ENCODE measurements around the gene PABPN1L. TPM values are rescaled to one million over a fixed set of nuclear protein-coding genes. Genes with fewer than 3 reads are reported as not detected.

The PABPN1L gene
- total and polyA plus RNA-seq, 2 donors (not counting 1 experiment from before 2014, with no cell fraction given), result 0.21 to 0.84 TPM

DNA sequence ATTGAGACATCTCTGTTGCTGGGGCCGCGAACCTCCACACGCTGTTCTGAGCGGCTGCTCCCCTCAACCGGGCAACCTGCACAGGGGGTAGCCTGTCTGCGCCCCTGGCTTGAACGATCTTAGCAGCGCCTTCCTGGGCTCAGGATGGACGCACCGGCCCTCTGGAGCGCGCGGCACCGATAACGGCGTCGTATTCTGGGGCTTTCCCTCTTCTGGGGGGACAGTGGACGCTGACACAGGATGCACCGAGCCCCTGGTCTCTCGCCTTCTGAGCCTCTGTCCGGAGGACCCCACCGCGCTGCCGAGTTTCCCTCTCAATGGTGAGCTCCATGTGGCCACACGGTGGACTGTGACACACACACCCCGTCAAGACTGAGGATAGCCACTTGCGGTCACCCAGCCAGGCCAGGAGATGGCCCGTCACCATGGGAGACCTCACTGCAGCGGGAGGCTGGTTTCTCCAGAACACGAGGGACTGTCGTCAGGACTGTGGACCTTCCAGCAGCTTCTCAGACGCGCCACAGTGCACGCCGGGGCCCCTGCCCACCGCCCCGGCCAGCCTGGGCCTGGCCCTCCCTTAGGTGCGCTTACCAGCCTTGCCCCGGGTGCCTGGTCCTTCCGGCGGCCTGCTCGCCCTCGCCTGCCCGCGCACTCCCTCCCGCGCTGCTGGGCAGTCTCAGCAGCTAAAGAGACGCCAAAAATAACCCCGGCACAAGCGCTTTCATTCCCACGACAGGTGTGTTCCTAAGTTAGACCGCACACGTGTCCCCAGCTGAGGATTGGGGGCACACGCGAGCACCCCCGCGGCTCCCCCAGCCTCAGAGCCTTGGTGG lies 30.0 kb upstream of the PABPN1L start:
- Histone ChIP-seq H3K9me3 (ENCODE audit: control extremely low read depth in 1 of 3, control insufficient read depth in 2 of 3, insufficient read depth in 1 of 3, low read length in 2 of 3) (no peaks in the 10 kb centered on the region), H3K9ac (ENCODE audit: low read length) (no peak overlapping the region), H3K4me3 (ENCODE audit: control extremely low read depth in 1 of 5, extremely low read depth in 1 of 5, insufficient read depth in 1 of 5, low read depth in 2 of 5, low read length in 4 of 5) (no peak overlapping the region), H3K27me3 (replicated peaks in 1 of 4; ENCODE audit: control extremely low read depth in 1 of 4, control insufficient read depth in 3 of 4, insufficient read depth in 4 of 4, low read length in 3 of 4) (no peaks in the 10 kb centered on the region), H3K4me1 (ENCODE audit: control insufficient read depth in 2 of 2, insufficient read depth in 2 of 2, low read length in 2 of 2) (peaks cover 15 to 17% of the 10 kb centered on the region in 2 donors), H3K27ac (ENCODE audit: low read length in 2 of 2) (no peak overlapping the region), H2AFZ (ENCODE audit: insufficient read depth, low read depth, low read length, poor library complexity, severe bottlenecking) (no peak overlapping the region), H4K20me1 (ENCODE audit: control insufficient read depth, insufficient read depth, low read length, poor library complexity, severe bottlenecking) (peaks cover 98% of the 10 kb centered on the region), H3K36me3 (replicated peaks in 1 of 2; ENCODE audit: control extremely low read depth in 1 of 2, control insufficient read depth in 1 of 2, extremely low read depth in 1 of 2, insufficient read depth in 2 of 2, low read length in 1 of 2) (peaks cover 0 to 73% of the 10 kb centered on the region in 2 experiments), H3K79me2 (ENCODE audit: control insufficient read depth, insufficient read depth, low read length) (peaks cover 58% of the 10 kb centered on the region), H3K4me2 (replicated peaks; ENCODE audit: low read depth, low read length, poor library complexity, severe bottlenecking) (no peak overlapping the region)
- H3K27ac Mint-ChIP-seq, result peak overlapping the region; percentile 20
- intact Hi-C loops (cut with micrococcal nuclease), result no loop called here
- H3K4me1 Mint-ChIP-seq, result peaks cover 12% of the 10 kb centered on the region
- TF ChIP-seq, protein P1, sequence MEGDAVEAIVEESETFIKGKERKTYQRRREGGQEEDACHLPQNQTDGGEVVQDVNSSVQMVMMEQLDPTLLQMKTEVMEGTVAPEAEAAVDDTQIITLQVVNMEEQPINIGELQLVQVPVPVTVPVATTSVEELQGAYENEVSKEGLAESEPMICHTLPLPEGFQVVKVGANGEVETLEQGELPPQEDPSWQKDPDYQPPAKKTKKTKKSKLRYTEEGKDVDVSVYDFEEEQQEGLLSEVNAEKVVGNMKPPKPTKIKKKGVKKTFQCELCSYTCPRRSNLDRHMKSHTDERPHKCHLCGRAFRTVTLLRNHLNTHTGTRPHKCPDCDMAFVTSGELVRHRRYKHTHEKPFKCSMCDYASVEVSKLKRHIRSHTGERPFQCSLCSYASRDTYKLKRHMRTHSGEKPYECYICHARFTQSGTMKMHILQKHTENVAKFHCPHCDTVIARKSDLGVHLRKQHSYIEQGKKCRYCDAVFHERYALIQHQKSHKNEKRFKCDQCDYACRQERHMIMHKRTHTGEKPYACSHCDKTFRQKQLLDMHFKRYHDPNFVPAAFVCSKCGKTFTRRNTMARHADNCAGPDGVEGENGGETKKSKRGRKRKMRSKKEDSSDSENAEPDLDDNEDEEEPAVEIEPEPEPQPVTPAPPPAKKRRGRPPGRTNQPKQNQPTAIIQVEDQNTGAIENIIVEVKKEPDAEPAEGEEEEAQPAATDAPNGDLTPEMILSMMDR (IDR thresholded peaks at IDR 0.05), result no peak
- no peak for TF ChIP-seq EZH2 (IDR thresholded peaks at IDR 0.05; ENCODE audit: borderline replicate concordance, insufficient read depth, low read depth, low read length, poor library complexity, severe bottlenecking)
- WGBS (ENCODE audit: insufficient coverage), result 96% methylated on average over 57 of the region's 57 CpGs
- DNase-seq (no peak), ATAC-seq (ENCODE audit: low read depth) (no peak)
- H3K9me3 Mint-ChIP-seq (ENCODE audit: insufficient read depth), result no peaks in the 10 kb centered on the region
- CTCF ChIA-PET, result no interaction called here
- no peaks in the 10 kb centered on the region for H3K27me3 Mint-ChIP-seq
- POLR2A ChIA-PET, result no interaction called here
- no peak overlapping the region for H3K4me3 Mint-ChIP-seq

DNA sequence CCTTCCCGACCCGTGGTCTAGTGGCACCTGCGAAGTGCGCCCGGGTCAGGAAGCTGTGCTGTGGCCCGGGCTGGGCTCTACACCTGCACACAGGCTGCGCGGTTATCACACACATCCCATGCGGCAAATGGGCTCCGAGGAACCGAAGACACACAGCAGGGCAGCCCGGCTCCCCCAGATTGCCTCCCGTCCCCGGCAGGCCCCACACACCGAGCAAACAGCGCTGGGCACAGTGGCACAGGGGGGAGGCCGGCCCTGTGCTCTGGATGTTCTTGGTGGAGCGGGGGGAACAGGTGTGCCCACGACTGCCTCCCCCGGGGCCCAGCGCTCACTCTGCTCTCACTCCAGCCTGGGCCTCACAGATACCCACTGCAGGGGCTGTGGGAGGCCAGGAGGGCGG lies 28.9 kb upstream of the PABPN1L start:
- Histone ChIP-seq H3K9me3 (ENCODE audit: control extremely low read depth in 1 of 3, control insufficient read depth in 2 of 3, insufficient read depth in 1 of 3, low read length in 2 of 3) (no peaks in the 10 kb centered on the region), H4K20me1 (ENCODE audit: control insufficient read depth, insufficient read depth, low read length, poor library complexity, severe bottlenecking) (peaks cover 94% of the 10 kb centered on the region), H3K27me3 (replicated peaks in 1 of 4; ENCODE audit: control extremely low read depth in 1 of 4, control insufficient read depth in 3 of 4, insufficient read depth in 4 of 4, low read length in 3 of 4) (no peaks in the 10 kb centered on the region), H3K79me2 (ENCODE audit: control insufficient read depth, insufficient read depth, low read length) (peaks cover 51% of the 10 kb centered on the region), H3K4me3 (ENCODE audit: control extremely low read depth in 1 of 5, extremely low read depth in 1 of 5, insufficient read depth in 1 of 5, low read depth in 2 of 5, low read length in 4 of 5) (no peak overlapping the region), H3K4me1 (ENCODE audit: control insufficient read depth in 2 of 2, insufficient read depth in 2 of 2, low read length in 2 of 2) (peaks cover 15 to 17% of the 10 kb centered on the region in 2 donors), H3K4me2 (replicated peaks; ENCODE audit: low read depth, low read length, poor library complexity, severe bottlenecking) (peak overlapping the region; percentile 43), H3K9ac (ENCODE audit: low read length) (no peak overlapping the region), H3K36me3 (replicated peaks in 1 of 2; ENCODE audit: control extremely low read depth in 1 of 2, control insufficient read depth in 1 of 2, extremely low read depth in 1 of 2, insufficient read depth in 2 of 2, low read length in 1 of 2) (peaks cover 0 to 73% of the 10 kb centered on the region in 2 experiments), H2AFZ (ENCODE audit: insufficient read depth, low read depth, low read length, poor library complexity, severe bottlenecking) (no peak overlapping the region), H3K27ac (ENCODE audit: low read length in 2 of 2) (peak overlapping the region in 1 of 2 donors; percentile 51)
- 75% methylated on average over 17 of the region's 22 CpGs for WGBS (ENCODE audit: insufficient coverage)
- ATAC-seq (ENCODE audit: low read depth), result no peak
- DNase-seq, result no peak
- intact Hi-C loops (cut with micrococcal nuclease), result no loop called here
- H3K4me3 Mint-ChIP-seq, result no peak overlapping the region
- no peaks in the 10 kb centered on the region for H3K27me3 Mint-ChIP-seq
- TF ChIP-seq EZH2 (IDR thresholded peaks at IDR 0.05; ENCODE audit: borderline replicate concordance, insufficient read depth, low read depth, low read length, poor library complexity, severe bottlenecking), result no peak
- TF ChIP-seq, protein P1 (IDR thresholded peaks at IDR 0.05), result no peak
- POLR2A ChIA-PET, result interaction anchor here (0.9 kb wide), 1 partner anchor 10 kb away, joined by 3 read pairs; no protein-coding TSS in a partner anchor
- H3K4me1 Mint-ChIP-seq, result peaks cover 12% of the 10 kb centered on the region
- H3K27ac Mint-ChIP-seq, result no peak overlapping the region
- no peaks in the 10 kb centered on the region for H3K9me3 Mint-ChIP-seq (ENCODE audit: insufficient read depth)
- CTCF ChIA-PET, result no interaction called here
